KMS-11 (cell line): ENCODE measurements around the gene TLN1.

Experiments
- H2AFZ ChIP-seq: fragments of 200-600 bp; sonication (generic); 2 replicates; pipeline ENCODE4 v1.6.1; 2016; ENCODE audit warnings: antibody characterized with exemption, mixed run types, low read depth
- H3K27ac ChIP-seq: fragments of 200-600 bp; sonication (generic); 2 replicates; pipeline ENCODE4 v1.6.1; 2016; ENCODE audit warnings: mild to moderate bottlenecking, mixed run types
- H3K27me3 ChIP-seq: fragments of 200-600 bp; sonication (generic); 2 replicates; pipeline ENCODE4 v1.6.1; 2017; ENCODE audit warnings: mild to moderate bottlenecking, low read depth, mixed run types, moderate library complexity; ENCODE audit not compliant: insufficient read depth
- H3K36me3 ChIP-seq: fragments of 200-600 bp; sonication (generic); 2 replicates; pipeline ENCODE4 v1.6.1; 2017; ENCODE audit warnings: mild to moderate bottlenecking, mixed run types; ENCODE audit not compliant: insufficient read depth
- H3K4me1 ChIP-seq: fragments of 200-600 bp; sonication (generic); 2 replicates; pipeline ENCODE4 v1.6.1; 2016; ENCODE audit warnings: mild to moderate bottlenecking, low read depth, mixed run types; ENCODE audit not compliant: poor library complexity, severe bottlenecking
- H3K4me2 ChIP-seq: fragments of 200-600 bp; sonication (generic); 2 replicates; pipeline ENCODE4 v1.7.0; 2016; ENCODE audit warnings: mild to moderate bottlenecking, mixed run types
- H3K4me3 ChIP-seq: fragments of 200-600 bp; sonication (generic); IDR thresholded peaks from 2 replicates; pipeline ENCODE4 v1.6.1; 2017; ENCODE audit warnings: low read depth, low read length, mixed read lengths; ENCODE audit not compliant: insufficient read depth
- H3K79me2 ChIP-seq: fragments of 200-600 bp; sonication (generic); 2 replicates; pipeline ENCODE4 v1.6.1; 2016; ENCODE audit warnings: low read depth, mixed run types; ENCODE audit not compliant: insufficient read depth
- H3K9ac ChIP-seq: fragments of 200-600 bp; sonication (generic); 2 replicates; pipeline ENCODE4 v1.6.1; 2016; ENCODE audit warnings: mild to moderate bottlenecking, mixed run types
- H4K20me1 ChIP-seq: fragments of 200-600 bp; sonication (generic); 2 replicates; pipeline ENCODE4 v1.6.1; 2016; ENCODE audit warnings: mild to moderate bottlenecking, mixed run types; ENCODE audit not compliant: insufficient read depth
- CTCF ChIP-seq: fragments of 200-600 bp; sonication (generic); conservative IDR thresholded peaks from 2 replicates; pipeline ENCODE4 v1.6.1; 2017; ENCODE audit warnings: low read depth, mild to moderate bottlenecking, antibody characterized with exemption, low read length, moderate library complexity, mixed read lengths

The TLN1 gene

GRCh38 chr9:35684921-35685320 lies 47.1 kb downstream of the TLN1 start:
- Histone ChIP-seq H3K4me3 (no peak overlapping the region), H3K36me3 (no peaks in the 10 kb centered on the region), H4K20me1 (no peaks in the 10 kb centered on the region), H3K79me2 (no peaks in the 10 kb centered on the region), H3K27me3 (no peaks in the 10 kb centered on the region), H2AFZ (no peak overlapping the region), H3K27ac (no peak overlapping the region), H3K4me1 (no peaks in the 10 kb centered on the region), H3K4me2 (no peak overlapping the region), H3K9ac (no peak overlapping the region)
- TF ChIP-seq CTCF: no peak

- Histone ChIP-seq H3K79me2 (no peaks in the 10 kb centered on the region), H3K4me1 (no peaks in the 10 kb centered on the region), H4K20me1 (no peaks in the 10 kb centered on the region), H3K9ac (no peak overlapping the region), H3K27me3 (no peaks in the 10 kb centered on the region), H3K4me2 (no peak overlapping the region), H3K4me3 (no peak overlapping the region), H2AFZ (no peak overlapping the region), H3K36me3 (no peaks in the 10 kb centered on the region), H3K27ac (no peak overlapping the region)
- no peak for TF ChIP-seq CTCF
Observed at GRCh38 chr9:35683323-35683722, 48.7 kb downstream of the TLN1 start.

- H3K4me1 ChIP-seq: no peaks in the 10 kb centered on the region
- H3K27ac ChIP-seq: no peak overlapping the region
- no peaks in the 10 kb centered on the region for H4K20me1 ChIP-seq
- H3K27me3 ChIP-seq: no peaks in the 10 kb centered on the region
- H3K4me3 ChIP-seq: no peak overlapping the region
- H3K9ac ChIP-seq: no peak overlapping the region
- TF ChIP-seq CTCF: no peak
- H3K36me3 ChIP-seq: no peaks in the 10 kb centered on the region
- no peak overlapping the region for H2AFZ ChIP-seq
- no peak overlapping the region for H3K4me2 ChIP-seq
- no peaks in the 10 kb centered on the region for H3K79me2 ChIP-seq
Observed at GRCh38 chr9:35682520-35683315, 49.3 kb downstream of the TLN1 start.

- no peak for TF ChIP-seq CTCF
- Histone ChIP-seq H2AFZ (no peak overlapping the region), H3K79me2 (no peaks in the 10 kb centered on the region), H3K27me3 (no peaks in the 10 kb centered on the region), H3K4me3 (no peak overlapping the region), H3K27ac (no peak overlapping the region), H3K36me3 (no peaks in the 10 kb centered on the region), H3K4me2 (no peak overlapping the region), H4K20me1 (no peaks in the 10 kb centered on the region), H3K4me1 (no peaks in the 10 kb centered on the region), H3K9ac (no peak overlapping the region)
Observed at GRCh38 chr9:35682051-35682450, 49.9 kb downstream of the TLN1 start.
